GM06990 (cell line): ENCODE data around the gene AIMP2.

Experiments used
- DNase-seq: peaks from one replicate; pipeline ENCODE4 v3.0.0-alpha.2; 2011; ENCODE audit not compliant: insufficient read length; ENCODE audit errors: extremely low read depth
- H3K27me3 ChIP-seq: replicated peaks from 2 replicates; pipeline ENCODE4 v1.6.0; 2011; ENCODE audit warnings: low read length; ENCODE audit not compliant: control insufficient read depth, insufficient read depth
- H3K36me3 ChIP-seq: 2 replicates; pipeline ENCODE4 v1.5.1; 2011; ENCODE audit warnings: low read length; ENCODE audit not compliant: control insufficient read depth, insufficient read depth
- H3K4me3 ChIP-seq: replicated peaks from 2 replicates; pipeline ENCODE4 v1.5.1; 2011; ENCODE audit warnings: low read depth, mild to moderate bottlenecking, control low read depth, low read length
- CTCF ChIP-seq: IDR thresholded peaks from 2 replicates; pipeline ENCODE4 v1.5.1; 2011; ENCODE audit warnings: low read length, control low read depth, mild to moderate bottlenecking, inconsistent platforms; ENCODE audit not compliant: insufficient read depth, poor library complexity, severe bottlenecking

AIMP2 gene

GRCh38 chr7:6016653-6016966 lies 7.5 kb downstream of the AIMP2 start:
- Histone ChIP-seq H3K4me3 (no peak overlapping the region), H3K36me3 (peaks cover 14% of the 10 kb centered on the region), H3K27me3 (no peaks in the 10 kb centered on the region)
- TF ChIP-seq CTCF, result no peak
- DNase-seq, result no peak

GRCh38 chr7:6020371-6021286 lies 11.6 kb downstream of the AIMP2 start:
- Histone ChIP-seq H3K36me3 (peaks cover 28% of the 10 kb centered on the region), H3K4me3 (no peak overlapping the region), H3K27me3 (no peaks in the 10 kb centered on the region)
- no peak for TF ChIP-seq CTCF
- no peak for DNase-seq

- no peak for TF ChIP-seq CTCF
- DNase-seq, result no peak
- Histone ChIP-seq H3K27me3 (no peaks in the 10 kb centered on the region), H3K4me3 (no peak overlapping the region), H3K36me3 (peaks cover 25% of the 10 kb centered on the region)
Observed at GRCh38 chr7:6022707-6023106, 13.6 kb downstream of the AIMP2 start.

GRCh38 chr7:6023974-6024435 lies 14.9 kb downstream of the AIMP2 start:
- H3K27me3 ChIP-seq, result no peaks in the 10 kb centered on the region
- DNase-seq, result no peak
- H3K36me3 ChIP-seq, result peaks cover 23% of the 10 kb centered on the region
- TF ChIP-seq CTCF, result no peak
- no peak overlapping the region for H3K4me3 ChIP-seq

- Histone ChIP-seq H3K36me3 (peaks cover 19% of the 10 kb centered on the region), H3K4me3 (no peak overlapping the region), H3K27me3 (no peaks in the 10 kb centered on the region)
- peak; percentile 30 for TF ChIP-seq CTCF
- DNase-seq, result peak; percentile 44
Observed at GRCh38 chr7:6026011-6026819, 17.1 kb downstream of the AIMP2 start.
